Measurements from ENCODE around the gene TBC1D16. TPM values are rescaled to one million over a fixed set of nuclear protein-coding genes. Genes with fewer than 3 reads are reported as not detected.

The TBC1D16 gene
- total RNA-seq, 1 experiment from 2014 or later: 21.1 TPM

- Mint-ChIP-seq H3K27me3 (ENCODE audit: insufficient read depth, unreplicated experiment) (no peaks in the 10 kb centered on the region), H3K4me1 (ENCODE audit: insufficient read depth, unreplicated experiment) (peaks cover 30% of the 10 kb centered on the region), H3K9me3 (ENCODE audit: unreplicated experiment) (no peaks in the 10 kb centered on the region), H3K4me3 (ENCODE audit: unreplicated experiment) (no peak overlapping the region), H3K36me3 (ENCODE audit: insufficient read depth, unreplicated experiment) (peaks cover 5% of the 10 kb centered on the region), H3K27ac (ENCODE audit: low read depth, unreplicated experiment) (peak overlapping the region; percentile 50)
- TF ChIP-seq, protein P1, sequence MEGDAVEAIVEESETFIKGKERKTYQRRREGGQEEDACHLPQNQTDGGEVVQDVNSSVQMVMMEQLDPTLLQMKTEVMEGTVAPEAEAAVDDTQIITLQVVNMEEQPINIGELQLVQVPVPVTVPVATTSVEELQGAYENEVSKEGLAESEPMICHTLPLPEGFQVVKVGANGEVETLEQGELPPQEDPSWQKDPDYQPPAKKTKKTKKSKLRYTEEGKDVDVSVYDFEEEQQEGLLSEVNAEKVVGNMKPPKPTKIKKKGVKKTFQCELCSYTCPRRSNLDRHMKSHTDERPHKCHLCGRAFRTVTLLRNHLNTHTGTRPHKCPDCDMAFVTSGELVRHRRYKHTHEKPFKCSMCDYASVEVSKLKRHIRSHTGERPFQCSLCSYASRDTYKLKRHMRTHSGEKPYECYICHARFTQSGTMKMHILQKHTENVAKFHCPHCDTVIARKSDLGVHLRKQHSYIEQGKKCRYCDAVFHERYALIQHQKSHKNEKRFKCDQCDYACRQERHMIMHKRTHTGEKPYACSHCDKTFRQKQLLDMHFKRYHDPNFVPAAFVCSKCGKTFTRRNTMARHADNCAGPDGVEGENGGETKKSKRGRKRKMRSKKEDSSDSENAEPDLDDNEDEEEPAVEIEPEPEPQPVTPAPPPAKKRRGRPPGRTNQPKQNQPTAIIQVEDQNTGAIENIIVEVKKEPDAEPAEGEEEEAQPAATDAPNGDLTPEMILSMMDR (IDR thresholded peaks at IDR 0.05; ENCODE audit: unreplicated experiment): no peak
- POLR2A ChIA-PET: interaction anchor here (0.6 to 1.5 kb wide), 2 partner anchors 39 to 170 kb away, joined by 3 to 4 read pairs; no protein-coding TSS in a partner anchor
- intact Hi-C loops (cut with micrococcal nuclease): no loop called here
- no TSS peak for BruUV-seq (replicated peaks)
- CTCF ChIA-PET: interaction anchor here (0.6 to 1.1 kb wide), 3 partner anchors 9 to 25 kb away, joined by 3 to 7 read pairs (median 3); no protein-coding TSS in a partner anchor
- DNase-seq (ENCODE audit: unreplicated experiment): peak; percentile 43
Measured at GRCh38 chr17:79987187-79987934, 48.3 kb downstream of the TBC1D16 start.

GRCh38 chr17:79986411-79987186 lies 49.1 kb downstream of the TBC1D16 start:
- no peak for DNase-seq (ENCODE audit: unreplicated experiment)
- CTCF ChIA-PET: interaction anchor here (0.6 to 1.1 kb wide), 2 partner anchors 8 to 12 kb away, joined by 3 to 7 read pairs; no protein-coding TSS in a partner anchor
- no TSS peak for BruUV-seq (replicated peaks)
- TF ChIP-seq, protein P1 (IDR thresholded peaks at IDR 0.05; ENCODE audit: unreplicated experiment): no peak
- intact Hi-C loops (cut with micrococcal nuclease): no loop called here
- Mint-ChIP-seq H3K36me3 (ENCODE audit: insufficient read depth, unreplicated experiment) (peaks cover 5% of the 10 kb centered on the region), H3K4me1 (ENCODE audit: insufficient read depth, unreplicated experiment) (peaks cover 29% of the 10 kb centered on the region), H3K9me3 (ENCODE audit: unreplicated experiment) (no peaks in the 10 kb centered on the region), H3K27me3 (ENCODE audit: insufficient read depth, unreplicated experiment) (no peaks in the 10 kb centered on the region), H3K4me3 (ENCODE audit: unreplicated experiment) (no peak overlapping the region), H3K27ac (ENCODE audit: low read depth, unreplicated experiment) (peak overlapping the region; percentile 50)
- POLR2A ChIA-PET: no interaction called here

GRCh38 chr17:79985943-79986391 lies 49.7 kb downstream of the TBC1D16 start:
- BruUV-seq (replicated peaks): no TSS peak
- Mint-ChIP-seq H3K4me1 (ENCODE audit: insufficient read depth, unreplicated experiment) (peaks cover 28% of the 10 kb centered on the region), H3K27me3 (ENCODE audit: insufficient read depth, unreplicated experiment) (no peaks in the 10 kb centered on the region), H3K4me3 (ENCODE audit: unreplicated experiment) (no peak overlapping the region), H3K36me3 (ENCODE audit: insufficient read depth, unreplicated experiment) (peaks cover 5% of the 10 kb centered on the region), H3K9me3 (ENCODE audit: unreplicated experiment) (no peaks in the 10 kb centered on the region), H3K27ac (ENCODE audit: low read depth, unreplicated experiment) (no peak overlapping the region)
- ChIA-PET POLR2A (no interaction called here), CTCF (interaction anchor here (0.6 kb wide), 1 partner anchor 147 kb away, joined by 3 read pairs; the partner anchor contains the start of gene CBX4)
- TF ChIP-seq, protein P1 (IDR thresholded peaks at IDR 0.05; ENCODE audit: unreplicated experiment): no peak
- no peak for DNase-seq (ENCODE audit: unreplicated experiment)
- intact Hi-C loops (cut with micrococcal nuclease): no loop called here

GRCh38 chr17:79985361-79985942 lies 50.2 kb downstream of the TBC1D16 start:
- TF ChIP-seq, protein P1 (IDR thresholded peaks at IDR 0.05; ENCODE audit: unreplicated experiment): no peak
- Mint-ChIP-seq H3K4me1 (ENCODE audit: insufficient read depth, unreplicated experiment) (peaks cover 23% of the 10 kb centered on the region), H3K27me3 (ENCODE audit: insufficient read depth, unreplicated experiment) (no peaks in the 10 kb centered on the region), H3K4me3 (ENCODE audit: unreplicated experiment) (no peak overlapping the region), H3K36me3 (ENCODE audit: insufficient read depth, unreplicated experiment) (peaks cover 5% of the 10 kb centered on the region), H3K9me3 (ENCODE audit: unreplicated experiment) (no peaks in the 10 kb centered on the region), H3K27ac (ENCODE audit: low read depth, unreplicated experiment) (no peak overlapping the region)
- intact Hi-C loops (cut with micrococcal nuclease): no loop called here
- no TSS peak for BruUV-seq (replicated peaks)
- DNase-seq (ENCODE audit: unreplicated experiment): no peak
- ChIA-PET POLR2A (no interaction called here), CTCF (interaction anchor here (0.6 to 1.0 kb wide), 2 partner anchors 145 to 146 kb away, joined by 3 to 4 read pairs; partner anchors contain the start of gene CBX4)
